Common myeloid progenitor, CD34-positive (primary cell): Measurements from ENCODE around the gene ITPR2.

Experiments
- CTCF ChIA-PET: fragments of 350-600 bp; sonication (Branson Sonifier 250); formaldehyde crosslinking; loops from one replicate; lab custom pipeline; 2021; ENCODE audit warnings: antibody characterized with exemption; lab: Charles Lee
- POLR2A ChIA-PET: fragments of 350-600 bp; sonication (Branson Sonifier 250); formaldehyde crosslinking; loops from one replicate; lab custom pipeline; 2021; ENCODE audit warnings: antibody characterized with exemption; lab: Charles Lee
- DNase-seq, 3 donors: peaks; one replicate each; pipeline versions ENCODE4 v3.0.0 to v3.0.0-alpha.2; 2013
- H3K27ac ChIP-seq, 2 experiments: 1 replicate in 1 of 2; 2 replicates in 1 of 2; pipeline ENCODE4 v1.7.0; 2013; ENCODE audit warnings: inconsistent platforms in 2 of 2, low read length in 2 of 2, mild to moderate bottlenecking in 2 of 2, low read depth in 1 of 2, moderate library complexity in 1 of 2; ENCODE audit not compliant: severe bottlenecking in 2 of 2, insufficient read depth in 1 of 2, poor library complexity in 1 of 2
- H3K27me3 ChIP-seq, 5 experiments: replicated peaks in 2 of 5; 1 replicate in 3 of 5; 2 replicates in 2 of 5; pipeline versions ENCODE4 v1.6.1 to v1.7.0; 2013; ENCODE audit warnings: low read length in 4 of 5, mild to moderate bottlenecking in 2 of 5, moderate library complexity in 2 of 5, inconsistent platforms in 1 of 5; ENCODE audit not compliant: insufficient read depth in 5 of 5, control insufficient read depth in 4 of 5
- H3K36me3 ChIP-seq, 4 experiments: 1 replicate in 2 of 4; 2 replicates in 2 of 4; pipeline versions ENCODE4 v1.6.1 to v1.7.0; 2013; ENCODE audit warnings: low read length in 3 of 4, control low read depth in 1 of 4, mild to moderate bottlenecking in 1 of 4; ENCODE audit not compliant: control insufficient read depth in 4 of 4, insufficient read depth in 4 of 4
- H3K4me1 ChIP-seq, 4 experiments: 1 replicate in 3 of 4; 2 replicates in 1 of 4; pipeline versions ENCODE4 v1.6.1 to v1.7.1; 2013; ENCODE audit warnings: low read length in 3 of 4, mild to moderate bottlenecking in 3 of 4, control low read depth in 1 of 4, inconsistent platforms in 1 of 4, moderate library complexity in 1 of 4; ENCODE audit not compliant: control insufficient read depth in 4 of 4, insufficient read depth in 4 of 4; ENCODE audit errors: control extremely low read depth in 1 of 4
- H3K4me3 ChIP-seq, 7 experiments: 1 replicate in 4 of 7; 2 replicates in 3 of 7; pipeline versions ENCODE4 v1.5.1 to v1.7.0; 2013; ENCODE audit warnings: mild to moderate bottlenecking in 7 of 7, low read length in 6 of 7, moderate library complexity in 6 of 7, inconsistent platforms in 2 of 7, low read depth in 2 of 7, control low read depth in 1 of 7; ENCODE audit not compliant: insufficient read depth in 4 of 7, control insufficient read depth in 1 of 7; ENCODE audit errors: extremely low read depth in 1 of 7
- H3K9me3 ChIP-seq, 5 experiments: 1 replicate in 4 of 5; 2 replicates in 1 of 5; pipeline versions ENCODE4 v1.6.1 to v1.7.1; 2013; ENCODE audit warnings: low read length in 4 of 5, mild to moderate bottlenecking in 2 of 5, inconsistent platforms in 1 of 5, low read depth in 1 of 5, moderate library complexity in 1 of 5; ENCODE audit not compliant: control insufficient read depth in 4 of 5, insufficient read depth in 2 of 5; ENCODE audit errors: control extremely low read depth in 1 of 5
- WGBS: methylation state at CpG from one replicate; pipeline ENCODE4 v1.1.5; 2013; ENCODE audit not compliant: insufficient coverage; 5-methylcytosine and 5-hydroxymethylcytosine counted together

ITPR2 gene

DNA sequence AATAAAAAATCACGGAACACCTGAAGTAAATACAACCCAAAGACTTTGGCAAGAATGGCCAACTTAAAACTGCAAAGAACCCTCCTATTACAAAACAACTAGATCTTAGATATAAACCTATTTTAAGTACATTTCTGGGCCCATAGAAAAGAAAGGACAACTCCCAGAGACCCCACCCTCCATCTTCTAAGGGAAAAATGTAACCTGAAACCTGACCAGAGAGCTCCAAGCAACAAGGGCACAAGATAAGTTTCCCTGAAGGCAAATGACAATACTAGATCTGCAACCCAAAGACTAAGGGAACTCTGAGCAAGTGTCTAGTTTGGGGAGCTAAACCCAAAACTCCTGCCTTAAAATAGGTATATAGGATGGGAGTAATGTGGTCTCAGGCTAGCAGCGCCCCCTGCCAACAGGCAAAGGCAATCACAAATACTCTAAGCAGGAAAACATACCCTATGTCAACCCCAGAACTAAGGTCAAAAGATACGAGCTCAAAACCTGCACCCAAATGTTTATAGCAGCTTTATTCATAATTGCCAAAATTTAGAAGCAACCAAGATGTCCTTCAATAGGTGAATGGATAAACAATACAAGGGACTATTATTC is 218.9 kb downstream of the ITPR2 start:
- WGBS = 90% methylated on average over 2 of the region's 3 CpGs
- peak; percentile 40 to 67 (median 56) for DNase-seq
- H3K27me3 ChIP-seq = no peaks in the 10 kb centered on the region
- H3K4me1 ChIP-seq = no peaks in the 10 kb centered on the region
- CTCF ChIA-PET = interaction anchor here (0.8 to 3.7 kb wide), 20 partner anchors 10 to 585 kb away, joined by 3 to 26 read pairs (median 4); no protein-coding TSS in a partner anchor
- no peaks in the 10 kb centered on the region for H3K9me3 ChIP-seq
- POLR2A ChIA-PET = interaction anchor here (0.6 kb wide), 1 partner anchor 567 kb away, joined by 3 read pairs; no protein-coding TSS in a partner anchor
- no peak overlapping the region for H3K4me3 ChIP-seq
- H3K36me3 ChIP-seq = peaks cover under 1 to 17% (median 6%) of the 10 kb centered on the region in 4 experiments
- H3K27ac ChIP-seq = no peak overlapping the region

DNA sequence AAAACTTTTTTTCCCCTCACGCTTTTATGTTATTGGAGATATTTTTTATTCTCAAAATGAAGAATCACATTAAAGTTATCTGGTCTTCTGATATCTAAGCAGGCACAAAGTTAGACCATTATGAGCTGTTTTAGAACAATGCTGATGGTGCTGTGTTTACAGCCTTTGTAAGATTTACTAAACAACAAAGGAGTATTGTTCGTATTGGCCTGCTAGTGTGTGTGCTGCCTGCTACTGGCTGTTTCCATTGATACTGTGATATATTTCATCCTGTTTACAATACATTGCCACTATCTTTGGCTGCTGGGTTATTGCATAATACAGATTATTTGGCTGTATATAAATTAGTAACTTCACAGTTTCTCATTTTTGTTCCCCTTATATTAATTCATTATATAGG is 220.8 kb downstream of the ITPR2 start:
- no peak overlapping the region for H3K27ac ChIP-seq
- no peak overlapping the region for H3K4me3 ChIP-seq
- CTCF ChIA-PET = interaction anchor here (1.1 to 3.7 kb wide), 4 partner anchors 40 to 523 kb away, joined by 3 to 26 read pairs (median 4); no protein-coding TSS in a partner anchor
- H3K4me1 ChIP-seq = no peaks in the 10 kb centered on the region
- POLR2A ChIA-PET = no interaction called here
- no peaks in the 10 kb centered on the region for H3K9me3 ChIP-seq
- H3K27me3 ChIP-seq = no peaks in the 10 kb centered on the region
- WGBS = no CpG with 5 or more reads among the region's 2 CpGs
- no peak for DNase-seq
- peaks cover 0 to 7% (median 3%) of the 10 kb centered on the region in 4 experiments for H3K36me3 ChIP-seq

DNA sequence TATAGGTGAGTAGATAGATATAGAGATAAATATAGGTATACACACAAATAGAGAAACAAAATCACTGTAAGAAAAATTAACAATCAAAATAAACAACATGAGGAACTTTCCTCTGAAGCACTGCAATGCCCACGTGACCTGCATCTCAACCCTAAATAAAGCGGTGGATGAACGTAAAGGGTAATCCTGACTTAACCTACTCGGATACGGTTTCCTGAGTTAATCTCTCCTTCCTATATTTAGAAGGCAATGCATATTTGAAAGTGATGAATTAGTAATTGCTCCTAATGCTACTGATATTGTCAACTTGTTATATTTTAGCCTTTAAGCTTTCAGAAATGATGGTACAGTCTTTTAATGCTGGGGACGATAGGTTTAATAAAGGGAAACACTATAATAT is 221.4 kb downstream of the ITPR2 start:
- no peaks in the 10 kb centered on the region for H3K27me3 ChIP-seq
- H3K27ac ChIP-seq = no peak overlapping the region
- no peaks in the 10 kb centered on the region for H3K9me3 ChIP-seq
- no peak overlapping the region for H3K4me3 ChIP-seq
- no peaks in the 10 kb centered on the region for H3K4me1 ChIP-seq
- POLR2A ChIA-PET = no interaction called here
- 80% methylated on average over 1 of the region's 6 CpGs for WGBS
- H3K36me3 ChIP-seq = peaks cover 0 to 7% (median 3%) of the 10 kb centered on the region in 4 experiments
- no peak for DNase-seq
- CTCF ChIA-PET = interaction anchor here (1.3 to 3.7 kb wide), 3 partner anchors 212 to 522 kb away, joined by 3 to 26 read pairs (median 4); no protein-coding TSS in a partner anchor

DNA sequence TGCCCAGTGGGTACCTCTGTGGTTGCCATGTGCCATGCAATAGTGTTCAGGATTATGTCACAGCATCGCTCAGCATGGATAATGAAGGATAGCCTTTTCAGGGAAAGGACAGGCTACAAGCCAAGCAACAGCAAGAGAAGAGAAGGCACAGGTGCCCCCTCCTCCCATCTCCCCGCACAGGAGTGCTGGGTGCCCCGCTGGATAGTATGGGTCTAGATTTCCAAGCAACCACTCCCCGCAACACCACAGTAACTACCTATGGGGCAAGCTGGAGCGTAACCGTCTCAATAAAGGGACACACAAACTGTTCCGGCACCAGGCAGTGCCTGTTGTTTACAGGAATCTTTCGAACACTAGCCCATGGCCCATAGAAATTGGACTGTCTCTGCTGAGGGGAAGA is 222.2 kb downstream of the ITPR2 start:
- DNase-seq = no peak
- ChIA-PET POLR2A (no interaction called here), CTCF (no interaction called here)
- H3K4me3 ChIP-seq = no peak overlapping the region
- H3K27ac ChIP-seq = no peak overlapping the region
- H3K4me1 ChIP-seq = no peaks in the 10 kb centered on the region
- H3K36me3 ChIP-seq = peaks cover 0 to 7% (median 3%) of the 10 kb centered on the region in 4 experiments
- no peaks in the 10 kb centered on the region for H3K27me3 ChIP-seq
- 98% methylated on average over 8 of the region's 8 CpGs for WGBS
- H3K9me3 ChIP-seq = no peaks in the 10 kb centered on the region

DNA sequence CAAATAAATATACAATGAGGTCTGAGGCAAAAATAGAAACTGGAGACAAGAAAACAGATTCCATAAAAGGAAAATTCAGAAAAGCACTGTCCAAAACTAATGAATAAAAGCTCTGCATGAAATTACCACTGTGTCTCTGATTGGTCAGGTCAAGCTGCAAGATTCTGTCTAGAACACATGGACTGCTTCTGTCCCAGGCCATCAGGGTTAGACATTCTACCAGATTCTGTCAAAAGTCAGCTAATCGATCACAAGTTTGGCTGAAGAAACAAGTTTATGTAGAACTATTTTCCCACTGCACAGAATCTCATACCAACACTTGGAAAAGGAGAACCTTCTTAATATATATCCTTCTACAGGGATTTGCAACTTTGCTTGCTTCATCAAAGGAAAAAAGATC is 223.0 kb downstream of the ITPR2 start:
- no peak overlapping the region for H3K4me3 ChIP-seq
- CTCF ChIA-PET = no interaction called here
- peaks cover 0 to 7% (median 3%) of the 10 kb centered on the region in 4 experiments for H3K36me3 ChIP-seq
- no peak for DNase-seq
- H3K27ac ChIP-seq = no peak overlapping the region
- H3K9me3 ChIP-seq = no peaks in the 10 kb centered on the region
- H3K27me3 ChIP-seq = no peaks in the 10 kb centered on the region
- no CpG with 5 or more reads among the region's 1 CpG for WGBS
- POLR2A ChIA-PET = no interaction called here
- no peaks in the 10 kb centered on the region for H3K4me1 ChIP-seq

DNA sequence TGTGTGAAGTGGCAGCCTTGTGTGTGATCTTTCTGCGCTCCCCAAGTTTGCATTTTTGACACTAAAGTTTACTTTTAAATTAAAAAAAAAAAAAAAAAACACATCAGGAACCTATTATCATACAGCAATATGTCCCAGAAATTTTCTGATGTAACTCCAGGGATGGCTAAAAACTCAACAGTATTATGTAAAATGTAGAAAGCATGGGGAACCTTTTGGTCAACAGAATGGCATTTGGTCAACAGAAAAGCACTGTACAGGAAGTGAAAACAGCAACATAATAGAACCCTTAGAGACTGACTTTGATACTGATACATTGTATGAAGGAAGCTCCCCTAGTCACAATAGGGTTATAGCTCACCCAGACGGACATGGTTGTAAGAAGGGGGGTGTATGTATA is 224.3 kb downstream of the ITPR2 start:
- Histone ChIP-seq H3K27ac (no peak overlapping the region), H3K4me3 (no peak overlapping the region), H3K9me3 (no peaks in the 10 kb centered on the region), H3K4me1 (no peaks in the 10 kb centered on the region), H3K27me3 (no peaks in the 10 kb centered on the region), H3K36me3 (peaks cover 0 to 12% (median 4%) of the 10 kb centered on the region in 4 experiments)
- WGBS = no CpG with 5 or more reads among the region's 2 CpGs
- no peak for DNase-seq
- POLR2A ChIA-PET = no interaction called here
- CTCF ChIA-PET = interaction anchor here (1.0 kb wide), 1 partner anchor 490 kb away, joined by 3 read pairs; no protein-coding TSS in a partner anchor

DNA sequence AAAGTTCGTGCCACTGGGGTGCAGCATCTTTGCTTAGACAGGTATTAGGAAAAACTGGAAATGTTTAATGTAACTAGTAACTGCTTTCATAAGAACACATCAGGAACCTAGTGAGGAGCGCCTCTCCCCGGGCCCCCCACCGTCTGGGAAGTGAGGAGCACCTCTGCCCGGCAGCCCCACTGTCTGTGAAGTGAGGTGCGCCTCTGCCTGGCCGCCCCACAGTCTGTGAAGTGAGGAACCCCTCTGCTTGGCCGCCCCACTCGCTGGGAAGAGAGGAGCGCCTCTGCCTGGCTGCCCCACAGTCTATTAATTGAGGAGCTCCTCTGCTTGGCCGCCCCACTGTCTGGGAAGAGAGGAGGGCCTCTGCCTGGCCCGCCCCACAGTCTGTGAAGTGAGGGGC is 224.7 kb downstream of the ITPR2 start:
- POLR2A ChIA-PET = no interaction called here
- Histone ChIP-seq H3K27me3 (no peaks in the 10 kb centered on the region), H3K4me1 (no peaks in the 10 kb centered on the region), H3K9me3 (no peaks in the 10 kb centered on the region), H3K27ac (no peak overlapping the region), H3K4me3 (no peak overlapping the region), H3K36me3 (peaks cover 0 to 11% (median 4%) of the 10 kb centered on the region in 4 experiments)
- 87% methylated on average over 9 of the region's 12 CpGs for WGBS
- CTCF ChIA-PET = interaction anchor here (1.0 kb wide), 1 partner anchor 489 kb away, joined by 3 read pairs; no protein-coding TSS in a partner anchor
- DNase-seq = no peak
